ENCODE results near the gene ANKMY2.

DNA sequence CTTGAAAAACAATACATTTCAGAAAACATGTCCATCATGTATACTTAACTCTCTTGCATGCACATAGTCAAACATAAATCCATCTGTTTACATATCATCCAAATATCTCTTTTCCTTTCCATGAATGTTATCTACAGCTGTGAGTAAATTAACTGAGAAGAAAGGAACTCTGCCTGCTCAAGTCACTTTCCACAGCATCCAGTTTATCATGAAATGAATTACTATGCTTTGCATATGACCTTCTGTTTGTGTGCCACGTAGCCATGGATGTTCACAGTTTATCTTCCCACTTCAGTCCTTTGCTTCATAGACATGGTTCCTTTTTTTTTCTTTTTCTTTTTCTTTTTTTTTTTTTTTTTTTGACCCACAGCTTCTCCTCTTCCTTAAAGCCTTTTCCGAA, 40.0 kb upstream of the ANKMY2 start:
- TF ChIP-seq, protein P1, sequence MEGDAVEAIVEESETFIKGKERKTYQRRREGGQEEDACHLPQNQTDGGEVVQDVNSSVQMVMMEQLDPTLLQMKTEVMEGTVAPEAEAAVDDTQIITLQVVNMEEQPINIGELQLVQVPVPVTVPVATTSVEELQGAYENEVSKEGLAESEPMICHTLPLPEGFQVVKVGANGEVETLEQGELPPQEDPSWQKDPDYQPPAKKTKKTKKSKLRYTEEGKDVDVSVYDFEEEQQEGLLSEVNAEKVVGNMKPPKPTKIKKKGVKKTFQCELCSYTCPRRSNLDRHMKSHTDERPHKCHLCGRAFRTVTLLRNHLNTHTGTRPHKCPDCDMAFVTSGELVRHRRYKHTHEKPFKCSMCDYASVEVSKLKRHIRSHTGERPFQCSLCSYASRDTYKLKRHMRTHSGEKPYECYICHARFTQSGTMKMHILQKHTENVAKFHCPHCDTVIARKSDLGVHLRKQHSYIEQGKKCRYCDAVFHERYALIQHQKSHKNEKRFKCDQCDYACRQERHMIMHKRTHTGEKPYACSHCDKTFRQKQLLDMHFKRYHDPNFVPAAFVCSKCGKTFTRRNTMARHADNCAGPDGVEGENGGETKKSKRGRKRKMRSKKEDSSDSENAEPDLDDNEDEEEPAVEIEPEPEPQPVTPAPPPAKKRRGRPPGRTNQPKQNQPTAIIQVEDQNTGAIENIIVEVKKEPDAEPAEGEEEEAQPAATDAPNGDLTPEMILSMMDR (IDR thresholded peaks at IDR 0.05) = no peak
- no peak for TF ChIP-seq POLR2A (IDR thresholded peaks at IDR 0.05)

Measured in right lobe of liver (tissue), 4 donors.